GM18498 (cell line): ENCODE measurements around the gene VSTM2L.
"Not testable (repeated sequence)": the region's sequence is repeated elsewhere in the genome, so short reads cannot be mapped to it uniquely, and the experiment has no call there.

Source experiments
- ATAC-seq: cut with Tn5 transposase; IDR thresholded peaks from one replicate; pipeline ENCODE4 v1.9.1; 2021; ENCODE audit warnings: mild to moderate bottlenecking, moderate library complexity; ENCODE audit not compliant: unreplicated experiment

Gene VSTM2L

GRCh38 chr20:37902504-37903313 lies at the start of gene VSTM2L:
Gene VSTM2L, plus strand, starts transcription at chr20:37903127. Its CDS starts 224 bp downstream, at chr20:37903351.
- no peak for ATAC-seq

- ATAC-seq, result peak; percentile 83
These were observed 49.0 kb upstream of the VSTM2L start for GRCh38 chr20:37853823-37854375.

- ATAC-seq, result not testable (repeated sequence)
These were observed 46.9 kb upstream of the VSTM2L start for GRCh38 chr20:37856034-37856433.

GRCh38 chr20:37856932-37857660 lies 45.8 kb upstream of the VSTM2L start:
- ATAC-seq, result no peak

GRCh38 chr20:37859406-37860171 lies 43.3 kb upstream of the VSTM2L start:
- no peak for ATAC-seq

- ATAC-seq, result no peak
These were observed 39.6 kb upstream of the VSTM2L start for GRCh38 chr20:37863289-37863688.

- no peak for ATAC-seq
These were observed 38.6 kb upstream of the VSTM2L start for GRCh38 chr20:37864298-37864697.

- no peak for ATAC-seq
These were observed 36.9 kb upstream of the VSTM2L start for GRCh38 chr20:37866051-37866450.

GRCh38 chr20:37867289-37868195 lies 35.4 kb upstream of the VSTM2L start:
- no peak for ATAC-seq

- ATAC-seq, result no peak
These were observed 34.0 kb upstream of the VSTM2L start for GRCh38 chr20:37868851-37869333.

- ATAC-seq, result no peak
These were observed 33.5 kb upstream of the VSTM2L start for GRCh38 chr20:37869334-37869861.

- no peak for ATAC-seq
These were observed 32.6 kb upstream of the VSTM2L start for GRCh38 chr20:37870294-37870693.

- ATAC-seq, result no peak
These were observed 31.2 kb upstream of the VSTM2L start for GRCh38 chr20:37871751-37872150.

GRCh38 chr20:37872161-37872560 lies 30.8 kb upstream of the VSTM2L start:
- ATAC-seq, result no peak

- ATAC-seq, result no peak
These were observed 29.0 kb upstream of the VSTM2L start for GRCh38 chr20:37873884-37874283.

- no peak for ATAC-seq
These were observed 27.3 kb upstream of the VSTM2L start for GRCh38 chr20:37875460-37876175.

- ATAC-seq, result no peak
These were observed 26.1 kb upstream of the VSTM2L start for GRCh38 chr20:37876863-37877262.

GRCh38 chr20:37877832-37878772 lies 24.8 kb upstream of the VSTM2L start:
- ATAC-seq, result no peak
